K562 (cell line): ENCODE results near the gene BCCIP. TPM values are rescaled to one million over a fixed set of nuclear protein-coding genes. Genes with fewer than 3 reads are reported as not detected.

Experiments used
- ATAC-seq: fragments of 200-7000 bp; cut with Tn5 transposase; 3 replicates; pipeline ENCODE4 v1.9.1; 2020; ENCODE audit warnings: moderate library complexity
- BruUV-seq: library from RNA; stranded (reverse); fragments of 400-500 nt; replicated peaks from 2 replicates; lab custom pipeline; 2021; lab: Mats Ljungman, UMichigan
- CTCF ChIA-PET: fragments of 300-600 bp; formaldehyde crosslinking; extraction: SDS; loops from one replicate; lab custom pipeline; 2021; ENCODE audit warnings: low intra/inter-chr PET ratio; lab: Yijun Ruan, JAX
- POLR2A ChIA-PET: fragments of 300-600, 350-650 bp; sonication (Branson Sonifier 250); formaldehyde crosslinking; extraction: SDS; loops from one replicate; lab custom pipeline; 2021; ENCODE audit warnings: antibody characterized with exemption, inconsistent platforms; lab: Yijun Ruan, JAX
- DNase-seq, 4 experiments: peaks; one replicate each; pipeline versions ENCODE4 v3.0.0 to v3.0.0-alpha.2; 2011 to 2018; ENCODE audit warnings: low spot score in 3 of 4, mixed read lengths in 3 of 4; ENCODE audit errors: extremely low read depth in 1 of 4
- FAIRE-seq: peaks from 2 replicates; lab custom pipeline; 2011; peaks lifted over from hg19 to GRCh38; lab: Jason Lieb, UNC
- H2AFZ ChIP-seq: 2 replicates; pipeline ENCODE4 v1.6.0; 2011; ENCODE audit warnings: low read depth, low read length, control low read depth, inconsistent platforms
- H3K27ac ChIP-seq: fragments of 200-600 bp; 3 replicates; pipeline ENCODE4 v1.8.0; 2011; ENCODE audit warnings: low read depth, mild to moderate bottlenecking, control low read depth, inconsistent platforms, low read length, moderate library complexity, mixed read lengths; ENCODE audit errors: extremely low read depth
- H3K27me3 ChIP-seq, 2 experiments: fragments of 300-600 bp in 1 of 2; 2 replicates in 1 of 2; 3 replicates in 1 of 2; pipeline versions ENCODE4 v1.6.0 to v1.8.0; 2011; ENCODE audit warnings: inconsistent platforms in 2 of 2, low read length in 2 of 2, mild to moderate bottlenecking in 1 of 2, mixed read lengths in 1 of 2, moderate library complexity in 1 of 2; ENCODE audit not compliant: control insufficient read depth in 2 of 2, insufficient read depth in 2 of 2
- H3K36me3 ChIP-seq: fragments of 300-600 bp; 3 replicates; pipeline ENCODE4 v1.8.0; 2011; ENCODE audit warnings: mild to moderate bottlenecking, low read length, inconsistent platforms; ENCODE audit not compliant: control insufficient read depth, insufficient read depth
- H3K4me1 ChIP-seq, 2 experiments: fragments of 200-600 bp in 1 of 2; replicated peaks in 1 of 2; 2 replicates in 1 of 2; 3 replicates in 1 of 2; pipeline versions ENCODE4 v1.5.1 to v1.8.0; 2011; ENCODE audit warnings: inconsistent platforms in 2 of 2, low read length in 2 of 2, mild to moderate bottlenecking in 1 of 2, mixed read lengths in 1 of 2, moderate library complexity in 1 of 2; ENCODE audit not compliant: control insufficient read depth in 2 of 2, insufficient read depth in 2 of 2
- H3K4me2 ChIP-seq: 2 replicates; pipeline ENCODE4 v1.6.1; 2011; ENCODE audit warnings: low read length, control low read depth, inconsistent platforms, mixed read lengths; ENCODE audit not compliant: insufficient read depth
- H3K4me3 ChIP-seq: fragments of 200-600 bp; sonication (generic), shearing (Covaris generic); 2 replicates; pipeline ENCODE4 v1.5.1; 2016; ENCODE audit warnings: control low read depth, inconsistent platforms
- H3K79me2 ChIP-seq: fragments of 200-600 bp; 3 replicates; pipeline ENCODE4 v1.8.0; 2011; ENCODE audit warnings: low read length, inconsistent platforms; ENCODE audit not compliant: control insufficient read depth, insufficient read depth
- H3K9ac ChIP-seq, 2 experiments: 2 replicates each; pipeline versions ENCODE4 v1.6.0 to v1.6.1; 2011; ENCODE audit warnings: low read depth in 2 of 2, low read length in 2 of 2, control low read depth in 1 of 2, inconsistent platforms in 1 of 2, mild to moderate bottlenecking in 1 of 2, mixed read lengths in 1 of 2; ENCODE audit not compliant: insufficient read depth in 1 of 2
- H3K9me1 ChIP-seq: one replicate; pipeline ENCODE4 v1.6.0; 2011; ENCODE audit warnings: inconsistent platforms, mild to moderate bottlenecking, low read length, moderate library complexity; ENCODE audit not compliant: control insufficient read depth, insufficient read depth
- H3K9me3 ChIP-seq: replicated peaks from 2 replicates; pipeline ENCODE4 v1.5.1; 2011; ENCODE audit warnings: low read depth, low read length, inconsistent platforms; ENCODE audit not compliant: control insufficient read depth, insufficient read depth
- H4K20me1 ChIP-seq: replicated peaks from 2 replicates; pipeline ENCODE4 v1.6.1; 2011; ENCODE audit warnings: low read length, inconsistent platforms, mixed read lengths; ENCODE audit not compliant: control insufficient read depth, insufficient read depth
- ATF1 ChIP-seq, 2 experiments: fragments of 450-650 bp in 1 of 2; IDR thresholded peaks; 2 replicates each; pipeline ENCODE4 v1.6.1; 2016; ENCODE audit warnings: missing compliant biosample characterization in 1 of 2, missing genetic modification characterization in 1 of 2
- ATF7 ChIP-seq: fragments of 450-650 bp; IDR thresholded peaks from 2 replicates; pipeline ENCODE4 v1.7.1; 2014; ENCODE audit warnings: mild to moderate bottlenecking, moderate library complexity
- BHLHE40 ChIP-seq: IDR thresholded peaks from 2 replicates; pipeline ENCODE4 v1.6.1; 2011; ENCODE audit warnings: low read length, improper control_type of control experiment
- EHMT2 ChIP-seq: fragments of 450-650 bp; IDR thresholded peaks from 2 replicates; pipeline ENCODE4 v1.6.1; 2018; ENCODE audit warnings: antibody characterized with exemption
- ETV5 ChIP-seq: sonication (generic); formaldehyde crosslinking; IDR thresholded peaks from 2 replicates; pipeline ENCODE4 v1.4.0; 2020; ENCODE audit warnings: low read depth, mild to moderate bottlenecking, missing genetic modification reagents
- ETV6 ChIP-seq, 3 experiments: fragments of 150-350 bp in 1 of 3; sonication (generic) in 1 of 3; formaldehyde crosslinking in 1 of 3; IDR thresholded peaks; 2 replicates each; pipeline versions ENCODE4 v1.6.1 to v1.8.0; 2014 to 2022; ENCODE audit warnings: borderline replicate concordance in 2 of 3, low read depth in 2 of 3, antibody characterized with exemption in 1 of 3, low read length in 1 of 3, mild to moderate bottlenecking in 1 of 3, missing genetic modification reagents in 1 of 3
- KDM5B ChIP-seq: fragments of 200-600 bp; sonication (generic); IDR thresholded peaks from 2 replicates; pipeline ENCODE4 v1.6.1; 2012; ENCODE audit warnings: low read depth, mild to moderate bottlenecking, moderate library complexity, low read length, control low read depth, inconsistent platforms; ENCODE audit not compliant: insufficient replicate concordance
- NR1H2 ChIP-seq: sonication (generic); formaldehyde crosslinking; IDR thresholded peaks from 2 replicates; pipeline ENCODE4 v1.4.0; 2020; ENCODE audit warnings: mild to moderate bottlenecking, missing genetic modification reagents
- RFX7 ChIP-seq: fragments of 250-450 bp; sonication (Bioruptor Pico); IDR thresholded peaks from 2 replicates; pipeline ENCODE4 v1.5.1; 2021; ENCODE audit warnings: mild to moderate bottlenecking
- SMARCB1 ChIP-seq: IDR thresholded peaks from 2 replicates; pipeline ENCODE4 v1.6.1; 2011; ENCODE audit warnings: improper control_type of control experiment, low read depth; ENCODE audit not compliant: insufficient read length
- ZNF551 ChIP-seq: fragments of 250-450 bp; sonication (Bioruptor Pico); IDR thresholded peaks from 2 replicates; pipeline ENCODE4 v1.5.0; 2021; ENCODE audit warnings: mild to moderate bottlenecking, moderate library complexity
- ZNF583 ChIP-seq: fragments of 250-450 bp; sonication (Bioruptor Pico); IDR thresholded peaks from 2 replicates; pipeline ENCODE4 v1.4.0; 2020
- WGBS: fragments of 100-300 bp; shearing (Covaris generic); methylation state at CpG from one replicate; pipeline ENCODE4 v1.1.6; 2016; ENCODE audit warnings: low coverage, mixed read lengths; ENCODE audit not compliant: insufficient coverage; ENCODE audit errors: missing lambda C conversion rate; 5-methylcytosine and 5-hydroxymethylcytosine counted together
- in situ Hi-C: fragments of 300-500 bp; cut with MboI; formaldehyde crosslinking; loops from 4 replicates; pipeline ENCODE4 v1.15.0; 2018; ENCODE audit warnings: inconsistent platforms, mixed read lengths
- intact Hi-C: fragments of 100-400 bp; cut with micrococcal nuclease; formaldehyde crosslinking; loops from 2 replicates; pipeline ENCODE4 v1.14.2; 2022
- polyA plus RNA-seq, 8 experiments: library from polyadenylated mRNA; depleted of rRNA in 4 of 8; stranded (reverse) in 5 of 8; unstranded in 3 of 8; fragments of >200 nt; fragmentation: Nextera tagmentation in 2 of 8; fragmentation: Illumina TruSeq in 1 of 8; extraction: Ambion mirVana in 2 of 8; extraction: Trizol in 1 of 8; gene quantifications; 2 replicates each; pipeline versions ENCODE4 v1.2.1 to v1.2.3, GENCODE V29; 2011 to 2014; ENCODE audit warnings: inconsistent platforms in 1 of 8, missing spikeins in 1 of 8
- total RNA-seq, 7 experiments: library from RNA; depleted of rRNA in 6 of 7; stranded (reverse); fragments of >200 nt in 6 of 7; fragmentation: Illumina TruSeq in 2 of 7; extraction: Trizol in 2 of 7; gene quantifications; 2 replicates each; pipeline versions ENCODE4 v1.2.1 to v1.2.3, GENCODE V29; 2011 to 2021; ENCODE audit warnings: low replicate concordance in 1 of 7
- TF ChIP-seq, protein P1 (sequence below): fragments of 250-450 bp; sonication (Bioruptor Pico); IDR thresholded peaks from 2 replicates; pipeline ENCODE4 v1.8.0; 2022; ENCODE audit warnings: inconsistent platforms, mild to moderate bottlenecking, moderate library complexity, borderline replicate concordance
- TF ChIP-seq, protein P2 (sequence below): fragments of 450-650 bp; IDR thresholded peaks from 2 replicates; pipeline ENCODE4 v1.6.1; 2016; ENCODE audit warnings: mild to moderate bottlenecking

BCCIP gene
- total and polyA plus RNA-seq, 9 of the 15 experiments (the other 6 are each of a cell fraction or from before 2014, with no cell fraction given) = 95.1 to 204 (median 163) TPM

DNA sequence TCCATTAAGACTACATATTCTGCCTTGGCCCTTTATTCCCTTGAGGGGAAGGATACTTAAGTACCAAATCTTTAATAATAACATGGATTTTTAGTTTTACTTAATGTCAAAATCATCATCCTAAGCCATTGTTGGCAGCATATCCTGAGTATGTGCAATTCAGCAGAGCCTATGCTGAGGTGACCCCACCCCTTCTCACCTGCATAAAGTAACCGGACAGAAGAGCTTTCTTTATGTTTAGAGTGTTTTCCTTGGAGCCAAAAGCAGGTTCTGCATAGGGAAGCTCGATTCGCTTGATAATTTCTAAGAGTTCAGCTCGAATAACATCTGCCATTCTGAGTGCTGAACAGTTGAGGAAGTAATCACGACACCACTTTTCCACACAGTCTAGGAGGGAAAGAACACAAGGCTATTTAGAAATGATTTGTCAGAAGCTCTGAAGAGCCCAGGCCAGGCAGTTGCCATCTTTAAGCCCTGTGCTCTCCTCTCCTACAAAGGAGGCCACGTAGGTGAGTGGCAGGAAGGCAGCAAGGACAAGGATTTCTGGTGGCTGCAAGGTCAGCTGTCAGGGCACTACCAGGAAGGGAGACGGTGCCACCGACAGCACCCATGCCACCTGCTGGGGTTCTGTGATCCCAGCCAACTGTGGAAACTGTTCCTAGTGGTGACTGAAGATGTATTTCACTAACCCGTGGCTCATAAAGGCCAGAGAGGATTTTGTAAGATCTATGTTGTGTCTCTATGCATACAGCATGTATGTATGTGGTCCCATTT lies 15.6 kb downstream of the BCCIP start:
- Histone ChIP-seq H3K4me1 (no peaks in the 10 kb centered on the region; a peak in 1 of 5 replicates), H3K9me1 (no peaks in the 10 kb centered on the region), H3K4me2 (no peak overlapping the region), H3K27ac (no peak overlapping the region; the same call in 2 of the 3 replicates), H3K9me3 (no peaks in the 10 kb centered on the region), H3K27me3 (no peaks in the 10 kb centered on the region), H3K9ac (no peak overlapping the region), H3K4me3 (no peak overlapping the region), H3K36me3 (peaks cover 80% of the 10 kb centered on the region), H4K20me1 (0 out of 2 replicates have a peak, but pooled peaks cover 4% of the 10 kb centered on the region), H3K79me2 (no peaks in the 10 kb centered on the region), H2AFZ (no peak overlapping the region)
- CTCF ChIA-PET = no interaction called here
- ATAC-seq (no peak), DNase-seq (no peak), FAIRE-seq (no peak)
- intact Hi-C loops (no loop called here), in situ Hi-C loops (no loop called here)
- POLR2A ChIA-PET = no interaction called here
- WGBS = 91% methylated on average over 6 of the region's 9 CpGs
- BruUV-seq = no TSS peak
- TF ChIP-seq, protein P1, sequence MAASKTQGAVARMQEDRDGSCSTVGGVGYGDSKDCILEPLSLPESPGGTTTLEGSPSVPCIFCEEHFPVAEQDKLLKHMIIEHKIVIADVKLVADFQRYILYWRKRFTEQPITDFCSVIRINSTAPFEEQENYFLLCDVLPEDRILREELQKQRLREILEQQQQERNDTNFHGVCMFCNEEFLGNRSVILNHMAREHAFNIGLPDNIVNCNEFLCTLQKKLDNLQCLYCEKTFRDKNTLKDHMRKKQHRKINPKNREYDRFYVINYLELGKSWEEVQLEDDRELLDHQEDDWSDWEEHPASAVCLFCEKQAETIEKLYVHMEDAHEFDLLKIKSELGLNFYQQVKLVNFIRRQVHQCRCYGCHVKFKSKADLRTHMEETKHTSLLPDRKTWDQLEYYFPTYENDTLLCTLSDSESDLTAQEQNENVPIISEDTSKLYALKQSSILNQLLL = no peak
- TF ChIP-seq EHMT2 = no peak
- TF ChIP-seq SMARCB1 = no peak
- no peak for TF ChIP-seq RFX7 (CRISPR knock-in tag)
- no peak for TF ChIP-seq ETV5
- no peak for TF ChIP-seq ATF7
- TF ChIP-seq BHLHE40 = no peak
- TF ChIP-seq ETV6 (IDR thresholded peaks at IDR 0.05; ENCODE audit: borderline replicate concordance in 1 of 2, low read depth in 2 of 2, low read length in 1 of 2) = no peak
- no peak for TF ChIP-seq ETV6 (CRISPR knock-in tag; IDR thresholded peaks at IDR 0.05; ENCODE audit: borderline replicate concordance)
- no peak for TF ChIP-seq NR1H2 (CRISPR knock-in tag)
- TF ChIP-seq KDM5B = no peak
- no peak for TF ChIP-seq ATF1 (CRISPR knock-in tag; IDR thresholded peaks at IDR 0.05)
- no peak for TF ChIP-seq ATF1 (tag; IDR thresholded peaks at IDR 0.05)
- TF ChIP-seq ZNF583 (CRISPR knock-in tag) = no peak
- TF ChIP-seq, protein P2, sequence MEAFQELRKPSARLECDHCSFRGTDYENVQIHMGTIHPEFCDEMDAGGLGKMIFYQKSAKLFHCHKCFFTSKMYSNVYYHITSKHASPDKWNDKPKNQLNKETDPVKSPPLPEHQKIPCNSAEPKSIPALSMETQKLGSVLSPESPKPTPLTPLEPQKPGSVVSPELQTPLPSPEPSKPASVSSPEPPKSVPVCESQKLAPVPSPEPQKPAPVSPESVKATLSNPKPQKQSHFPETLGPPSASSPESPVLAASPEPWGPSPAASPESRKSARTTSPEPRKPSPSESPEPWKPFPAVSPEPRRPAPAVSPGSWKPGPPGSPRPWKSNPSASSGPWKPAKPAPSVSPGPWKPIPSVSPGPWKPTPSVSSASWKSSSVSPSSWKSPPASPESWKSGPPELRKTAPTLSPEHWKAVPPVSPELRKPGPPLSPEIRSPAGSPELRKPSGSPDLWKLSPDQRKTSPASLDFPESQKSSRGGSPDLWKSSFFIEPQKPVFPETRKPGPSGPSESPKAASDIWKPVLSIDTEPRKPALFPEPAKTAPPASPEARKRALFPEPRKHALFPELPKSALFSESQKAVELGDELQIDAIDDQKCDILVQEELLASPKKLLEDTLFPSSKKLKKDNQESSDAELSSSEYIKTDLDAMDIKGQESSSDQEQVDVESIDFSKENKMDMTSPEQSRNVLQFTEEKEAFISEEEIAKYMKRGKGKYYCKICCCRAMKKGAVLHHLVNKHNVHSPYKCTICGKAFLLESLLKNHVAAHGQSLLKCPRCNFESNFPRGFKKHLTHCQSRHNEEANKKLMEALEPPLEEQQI = no peak
- no peak for TF ChIP-seq ZNF551
